RCC 7860 (cell line): ENCODE results near the gene PACSIN2.
"Not testable (repeated sequence)": the region's sequence is repeated elsewhere in the genome, so short reads cannot be mapped to it uniquely, and the experiment has no call there.

Experiments used
- DNase-seq: peaks from one replicate; pipeline ENCODE4 v3.0.0-alpha.2; 2015; ENCODE audit warnings: low spot score
- FAIRE-seq: peaks from 2 replicates; lab custom pipeline; 2012; peaks lifted over from hg19 to GRCh38; lab: Jason Lieb, UNC

Gene PACSIN2

DNA sequence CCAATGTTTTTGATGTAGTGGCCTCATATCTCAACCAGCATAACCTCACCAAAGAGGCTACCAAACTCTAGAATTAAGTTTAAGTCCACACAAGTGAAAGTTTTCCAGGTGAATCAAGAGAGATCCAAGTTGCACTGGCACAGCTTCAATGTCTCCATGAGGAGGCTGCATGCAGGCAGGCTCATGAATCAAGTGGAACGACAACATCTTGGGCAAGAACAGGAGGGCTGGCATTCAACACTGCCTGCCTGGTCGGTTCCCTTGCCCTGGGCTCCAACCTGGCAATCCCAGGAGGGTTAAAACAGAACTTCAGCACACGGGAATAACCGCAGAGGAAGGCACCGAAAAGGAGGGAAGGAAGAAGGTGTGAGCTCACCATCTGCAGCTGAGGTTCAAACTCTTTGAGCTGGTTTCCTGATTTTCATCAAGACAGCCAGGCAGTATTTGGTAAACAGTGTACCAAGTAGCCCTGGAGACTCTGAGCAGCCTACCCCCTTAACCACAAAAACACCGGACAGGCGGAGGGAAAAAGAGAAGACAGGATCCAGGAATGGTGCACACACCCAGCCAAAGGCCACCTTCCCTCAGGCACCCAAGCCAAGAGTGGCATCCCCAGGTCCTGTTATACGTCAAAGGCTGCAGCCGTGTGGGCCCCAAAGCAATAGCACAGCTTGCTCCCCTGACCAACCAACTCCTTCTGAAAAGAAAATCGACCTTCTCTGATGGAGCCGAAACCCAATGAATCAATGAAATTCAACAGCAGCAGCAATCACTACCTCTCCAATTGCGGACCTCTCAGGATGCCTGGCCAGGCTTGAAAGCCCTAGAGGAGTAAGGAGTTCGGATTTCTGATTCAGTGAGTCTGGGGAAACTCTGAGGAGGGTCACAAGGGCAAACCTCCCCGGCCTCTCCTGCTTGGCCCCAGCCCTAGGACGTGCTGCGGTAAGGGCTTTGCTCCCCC is 1.3 kb downstream of the PACSIN2 start:
- FAIRE-seq, result no peak
- peak; percentile 45 for DNase-seq

DNA sequence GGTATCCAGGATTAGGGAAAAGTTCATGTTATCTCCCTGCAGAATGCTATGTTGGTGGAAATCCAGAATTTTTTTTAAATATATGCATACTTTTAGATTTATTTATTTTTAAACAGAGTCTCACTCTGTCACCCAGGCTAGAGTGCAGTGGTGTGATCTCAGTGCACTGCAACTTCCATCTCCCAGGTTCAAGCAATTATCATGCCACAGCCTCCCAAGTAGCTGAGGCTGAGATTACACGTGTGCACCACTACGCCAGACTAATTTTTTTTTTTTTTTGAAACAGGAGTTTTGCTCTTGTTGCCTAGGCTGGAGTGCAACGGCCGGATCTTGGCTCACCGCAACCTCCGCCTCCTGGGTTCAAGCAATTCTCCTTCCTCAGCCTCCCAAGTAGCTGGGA is 2.6 kb downstream of the PACSIN2 start:
- FAIRE-seq (no peak), DNase-seq (no peak)

GRCh38 chr22:43011079-43011478 is 3.9 kb downstream of the PACSIN2 start:
- DNase-seq, result no peak

GRCh38 chr22:43009444-43009843 is 5.5 kb downstream of the PACSIN2 start:
- no peak for DNase-seq
- no peak for FAIRE-seq

More at GRCh38 chr22:43011079-43011478, 3.9 kb downstream of the PACSIN2 start:
- FAIRE-seq, result no peak

DNA sequence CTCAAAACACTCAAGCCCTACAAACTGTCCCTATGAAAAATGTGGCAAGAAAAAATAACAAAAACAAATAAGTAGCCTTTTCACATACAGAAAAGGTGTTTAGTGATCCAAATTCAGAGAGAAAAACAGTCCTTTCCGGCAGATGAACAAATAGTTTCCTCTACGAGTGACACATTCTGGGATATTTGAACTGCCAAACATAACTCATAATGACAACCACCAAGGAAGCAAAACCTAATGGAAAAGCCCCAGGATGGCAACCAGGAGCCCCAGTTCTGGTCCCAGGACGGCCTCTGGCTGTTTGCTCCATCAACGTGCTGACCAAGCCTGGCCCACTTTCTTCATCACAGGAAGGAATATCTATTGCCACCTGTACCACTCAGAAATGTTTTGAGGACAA is 6.0 kb downstream of the PACSIN2 start:
- FAIRE-seq (no peak), DNase-seq (no peak)

DNA sequence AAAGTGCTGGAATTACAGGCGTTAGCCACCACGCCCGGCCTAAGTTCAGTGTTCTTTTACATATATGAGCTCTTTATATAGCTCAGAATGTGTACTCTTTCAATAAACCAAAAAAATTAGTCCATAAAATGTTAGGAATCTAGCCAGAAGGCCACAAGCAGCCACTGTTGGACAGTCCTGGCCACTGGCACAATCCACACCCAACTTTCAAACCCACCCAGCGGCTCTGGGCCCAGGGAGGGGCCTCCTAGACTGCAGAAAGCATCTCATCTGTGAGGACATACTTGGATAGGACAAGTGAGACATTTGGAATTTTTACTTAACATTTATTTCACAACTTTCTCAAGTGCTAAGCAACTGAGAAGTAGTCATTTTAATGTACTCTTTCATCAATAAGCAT is 6.4 kb downstream of the PACSIN2 start:
- FAIRE-seq (no peak), DNase-seq (no peak)

DNA sequence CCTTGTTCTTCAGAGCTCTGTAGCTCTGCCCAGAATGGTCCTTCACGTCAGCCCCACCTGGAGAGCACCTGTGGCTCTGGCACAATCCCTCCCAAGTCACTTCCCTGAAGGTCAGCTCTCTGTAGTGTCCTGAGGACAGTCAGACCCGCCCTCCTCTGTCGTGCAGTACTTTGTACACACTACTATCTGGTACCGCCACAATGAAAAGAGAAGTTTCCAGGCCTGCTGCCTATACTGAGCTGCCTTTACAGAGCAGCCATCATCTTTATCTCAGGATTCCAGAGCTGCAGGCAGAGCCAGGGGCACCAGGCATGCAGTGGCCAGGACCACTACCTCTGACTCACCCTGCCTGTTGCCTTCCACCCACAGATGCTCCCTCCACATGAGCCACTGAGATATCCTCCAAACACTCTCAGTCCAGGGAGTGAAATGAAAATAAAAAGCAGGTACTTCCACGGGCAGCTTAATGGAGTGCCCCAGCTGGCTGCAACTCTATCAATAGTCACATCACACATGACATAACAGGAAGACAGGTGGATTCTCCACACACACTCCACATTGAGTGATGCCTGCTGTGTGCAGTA is 7.3 kb downstream of the PACSIN2 start:
- DNase-seq, result peak; percentile 58
- peak; percentile 68 for FAIRE-seq

GRCh38 chr22:43006753-43007152 is 8.2 kb downstream of the PACSIN2 start:
- DNase-seq (peak; percentile 51), FAIRE-seq (no peak)

DNA sequence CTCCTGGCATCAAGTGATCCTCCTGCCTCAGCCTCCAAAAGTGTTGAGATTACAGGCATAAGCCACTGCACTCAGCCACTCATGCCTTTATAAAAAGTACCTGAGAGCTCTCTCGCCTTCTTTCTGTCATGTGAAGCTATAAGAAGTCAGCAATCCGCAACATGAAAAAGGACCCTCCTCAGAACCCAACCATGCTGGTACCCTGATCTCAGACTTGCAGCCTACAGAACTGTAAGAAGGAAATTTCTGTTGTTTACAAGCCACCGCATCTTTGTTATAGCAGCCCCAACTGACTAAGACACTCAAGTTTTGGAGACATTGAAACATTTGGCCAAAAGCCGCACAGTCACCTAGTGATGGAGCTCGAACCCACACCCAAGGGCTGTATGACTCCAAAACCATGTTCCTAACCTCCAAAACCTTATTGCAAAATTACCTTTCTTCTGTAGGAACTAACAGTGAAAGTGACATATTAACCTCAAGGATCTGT is 8.9 kb downstream of the PACSIN2 start:
- no peak for FAIRE-seq

GRCh38 chr22:43005106-43005505 is 9.8 kb downstream of the PACSIN2 start:
- FAIRE-seq, result no peak
- peak; percentile 37 for DNase-seq

More for the DNA sequence above, 8.9 kb downstream of the PACSIN2 start:
- DNase-seq, result no peak

GRCh38 chr22:43004362-43005035 is 10.4 kb downstream of the PACSIN2 start:
- DNase-seq, result peak; percentile 45

GRCh38 chr22:43002202-43002586 is 12.8 kb downstream of the PACSIN2 start:
- FAIRE-seq (peak; percentile 98), DNase-seq (peak; percentile 83)

More at GRCh38 chr22:43004362-43005035, 10.4 kb downstream of the PACSIN2 start:
- FAIRE-seq, result peak; percentile 40

DNA sequence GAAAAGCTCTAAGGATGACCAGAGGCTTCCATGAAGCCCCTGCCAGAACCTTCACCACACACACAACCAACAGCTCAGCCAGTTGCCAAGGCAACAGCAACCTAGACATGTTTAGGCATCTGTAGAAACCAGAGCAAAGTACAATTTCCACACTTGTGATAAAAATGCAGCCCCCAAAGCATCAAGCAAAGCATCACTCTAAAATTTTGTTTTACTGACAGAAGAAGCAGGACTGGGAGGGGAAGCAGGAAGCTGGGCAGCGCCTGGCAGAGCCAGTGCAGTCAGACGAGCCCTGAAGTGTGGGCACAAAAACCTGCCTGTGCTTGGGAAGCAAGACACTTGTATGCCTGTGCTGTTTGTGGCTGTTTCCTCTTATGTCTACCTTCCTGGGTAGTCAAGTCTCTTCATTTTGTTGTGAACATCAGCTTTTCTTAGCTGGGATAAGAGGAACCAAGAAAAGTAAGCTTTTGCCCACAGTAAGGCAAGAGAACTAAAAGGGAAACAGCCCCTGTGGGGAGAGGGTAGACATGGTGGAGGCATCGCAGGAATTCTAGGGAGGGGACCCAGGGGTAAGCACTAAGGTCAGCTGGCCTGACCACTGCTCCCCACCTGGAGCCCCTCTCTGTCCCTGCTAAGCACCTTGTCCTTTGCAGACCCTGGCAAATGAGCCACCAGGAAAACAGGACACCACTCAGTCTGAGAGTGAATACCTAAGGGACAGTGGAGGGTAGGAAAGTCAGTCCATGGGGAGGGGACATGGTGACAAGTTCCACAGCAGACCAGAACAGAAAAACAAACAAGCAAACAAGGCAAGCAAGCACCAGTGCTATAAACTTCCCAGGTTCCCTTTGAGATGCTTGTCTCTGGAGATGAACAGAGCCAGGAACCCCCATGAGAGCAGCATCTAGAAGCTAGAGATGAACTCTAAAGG is 13.4 kb downstream of the PACSIN2 start:
- FAIRE-seq, result no peak

GRCh38 chr22:43000441-43001175 is 14.3 kb downstream of the PACSIN2 start:
- FAIRE-seq (no peak), DNase-seq (no peak)

More for the DNA sequence above, 13.4 kb downstream of the PACSIN2 start:
- peak; percentile 31 for DNase-seq

GRCh38 chr22:42997582-42998090 is 17.3 kb downstream of the PACSIN2 start:
- DNase-seq (no peak), FAIRE-seq (no peak)

- FAIRE-seq (no peak), DNase-seq (no peak)
These were observed 18.1 kb downstream of the PACSIN2 start for GRCh38 chr22:42996646-42997365.

DNA sequence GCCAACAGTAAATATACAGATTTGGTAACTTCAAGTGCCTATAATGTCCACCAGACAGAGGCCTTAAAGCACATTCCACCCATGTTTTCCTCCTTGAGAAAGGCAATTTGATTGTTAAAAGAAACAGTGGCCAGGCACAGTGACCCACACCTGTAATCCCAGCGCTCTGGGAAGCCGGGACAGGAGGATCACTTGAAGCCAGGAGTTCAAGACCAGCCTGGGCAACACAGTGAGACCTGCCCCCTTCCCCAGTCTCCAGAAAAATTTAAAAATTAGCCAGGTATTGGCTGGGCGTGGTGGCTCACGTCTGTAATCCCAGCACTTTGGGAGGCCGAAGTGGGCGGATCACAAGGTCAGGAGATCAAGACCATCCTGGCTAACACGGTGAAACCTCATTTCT is 19.3 kb downstream of the PACSIN2 start:
- not testable (repeated sequence) for FAIRE-seq, DNase-seq

DNA sequence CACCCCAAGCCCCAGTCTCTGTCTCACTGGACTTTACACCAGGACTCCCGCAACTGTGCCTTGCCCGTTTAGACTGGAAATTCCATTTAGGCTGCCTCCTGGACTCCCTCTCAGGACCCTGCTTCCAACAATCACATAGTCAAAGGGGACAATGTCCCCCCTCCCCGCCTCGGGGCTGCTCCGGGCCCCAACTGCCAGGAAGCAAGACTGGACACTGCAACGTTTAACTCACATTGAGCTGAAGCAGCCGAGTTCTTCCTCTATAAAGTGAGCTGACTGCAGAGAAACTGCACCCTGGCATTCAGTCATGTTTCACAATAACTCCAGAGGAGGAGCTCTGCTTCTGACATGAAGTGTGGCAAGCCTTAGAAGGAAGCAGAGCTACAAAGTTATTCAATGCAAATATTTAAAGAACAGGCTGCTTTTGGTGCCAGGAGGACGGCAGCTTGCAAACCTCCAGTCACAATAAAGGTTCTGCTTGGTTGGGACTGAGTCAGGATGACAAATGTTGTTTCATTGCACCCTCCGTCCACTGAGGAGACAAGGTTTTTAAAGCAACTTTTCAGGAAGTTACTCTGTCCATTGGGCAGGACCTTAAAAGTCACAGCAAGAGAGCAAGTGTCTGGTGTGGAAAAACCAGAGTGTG is 19.9 kb downstream of the PACSIN2 start:
- DNase-seq (peak; percentile 93), FAIRE-seq (peak; percentile 98)
